Memory B cell (primary cell): ENCODE measurements around the gene TMEM217.
"Not testable (repeated sequence)": the region's sequence is repeated elsewhere in the genome, so short reads cannot be mapped to it uniquely, and the experiment has no call there.

Experiments
- ATAC-seq: fragments of 150-1000 bp; cut with Tn5 transposase; 2 replicates; pipeline ENCODE4 v1.10.0; 2021; ENCODE audit warnings: low read depth, mild to moderate bottlenecking, moderate library complexity
- DNase-seq, 2 donors: peaks; one replicate each; pipeline ENCODE4 v3.0.0; 2022; ENCODE audit warnings: low spot score in 2 of 2
- H3K27ac Mint-ChIP-seq: one replicate; pipeline ENCODE4 v1.8.0; 2022; ENCODE audit warnings: mild to moderate bottlenecking, moderate library complexity, mixed read lengths
- H3K27me3 Mint-ChIP-seq: one replicate; pipeline ENCODE4 v1.8.0; 2022; ENCODE audit warnings: mixed read lengths
- H3K36me3 Mint-ChIP-seq: one replicate; pipeline ENCODE4 v1.8.0; 2022; ENCODE audit warnings: mild to moderate bottlenecking, mixed read lengths
- H3K4me1 Mint-ChIP-seq: one replicate; pipeline ENCODE4 v1.8.0; 2022; ENCODE audit warnings: mixed read lengths
- H3K4me3 Mint-ChIP-seq: one replicate; pipeline ENCODE4 v1.8.0; 2022; ENCODE audit warnings: mild to moderate bottlenecking, moderate library complexity, mixed read lengths
- H3K9me3 Mint-ChIP-seq: one replicate; pipeline ENCODE4 v1.8.0; 2022; ENCODE audit warnings: mixed read lengths

TMEM217 gene

GRCh38 chr6:37257634-37258404 is at the start of gene TMEM217, which contains the start of gene TBC1D22B:
Gene TMEM217, minus strand, starts transcription at chr6:37258144. Its CDS starts 39,114 bp downstream, at chr6:37219030.
Gene TBC1D22B, plus strand, starts transcription at chr6:37257772. Its CDS starts 146 bp downstream, at chr6:37257918.
- ATAC-seq, result peak; percentile 100
- no peaks in the 10 kb centered on the region for H3K9me3 Mint-ChIP-seq
- peak within 1 kb of the TSS; percentile 96 for H3K27ac Mint-ChIP-seq
- H3K27me3 Mint-ChIP-seq, result no peaks in the 10 kb centered on the region
- peaks cover 28% of the 10 kb centered on the region for H3K4me1 Mint-ChIP-seq
- peak within 1 kb of the TSS; percentile 94 for H3K4me3 Mint-ChIP-seq
- H3K36me3 Mint-ChIP-seq, result peaks cover 2% of the 10 kb centered on the region
- DNase-seq, result peak; percentile 89 to 92

DNA sequence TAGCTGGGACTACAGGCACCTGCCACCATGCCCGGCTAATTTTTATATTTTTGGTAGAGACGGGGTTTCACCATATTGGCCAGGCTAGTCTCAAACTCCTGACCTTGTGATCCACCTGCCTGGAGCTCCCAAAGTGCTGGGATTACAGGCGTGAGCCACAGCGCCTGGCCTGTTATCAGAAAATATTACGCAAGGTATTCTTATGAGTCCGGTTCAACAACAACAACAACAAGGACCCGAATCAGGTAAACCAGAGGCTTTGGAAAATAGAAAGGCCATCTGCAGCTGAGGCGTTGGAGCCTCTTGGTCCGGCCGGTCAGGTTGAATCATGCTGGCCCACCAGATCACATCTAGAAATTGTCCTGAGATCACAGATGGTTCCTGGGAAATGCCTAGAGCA is 49.5 kb upstream of the TMEM217 start:
- not testable (repeated sequence) for ATAC-seq, H3K9me3 Mint-ChIP-seq, DNase-seq, H3K27me3 Mint-ChIP-seq, H3K4me1 Mint-ChIP-seq, H3K4me3 Mint-ChIP-seq, H3K27ac Mint-ChIP-seq
- H3K36me3 Mint-ChIP-seq, result peaks cover 16% of the 10 kb centered on the region

- ATAC-seq, result no peak
- Mint-ChIP-seq H3K4me1 (no peaks in the 10 kb centered on the region), H3K36me3 (peaks cover 19% of the 10 kb centered on the region), H3K4me3 (no peak overlapping the region), H3K27me3 (no peaks in the 10 kb centered on the region), H3K27ac (no peak overlapping the region), H3K9me3 (no peaks in the 10 kb centered on the region)
- DNase-seq, result no peak
Observed at GRCh38 chr6:37306624-37307222, 48.8 kb upstream of the TMEM217 start.

GRCh38 chr6:37305841-37306425 is 48.0 kb upstream of the TMEM217 start:
- no peaks in the 10 kb centered on the region for H3K27me3 Mint-ChIP-seq
- no peak for DNase-seq
- no peaks in the 10 kb centered on the region for H3K4me1 Mint-ChIP-seq
- peaks cover 24% of the 10 kb centered on the region for H3K36me3 Mint-ChIP-seq
- H3K9me3 Mint-ChIP-seq, result no peaks in the 10 kb centered on the region
- H3K4me3 Mint-ChIP-seq, result no peak overlapping the region
- H3K27ac Mint-ChIP-seq, result no peak overlapping the region
- no peak for ATAC-seq

DNA sequence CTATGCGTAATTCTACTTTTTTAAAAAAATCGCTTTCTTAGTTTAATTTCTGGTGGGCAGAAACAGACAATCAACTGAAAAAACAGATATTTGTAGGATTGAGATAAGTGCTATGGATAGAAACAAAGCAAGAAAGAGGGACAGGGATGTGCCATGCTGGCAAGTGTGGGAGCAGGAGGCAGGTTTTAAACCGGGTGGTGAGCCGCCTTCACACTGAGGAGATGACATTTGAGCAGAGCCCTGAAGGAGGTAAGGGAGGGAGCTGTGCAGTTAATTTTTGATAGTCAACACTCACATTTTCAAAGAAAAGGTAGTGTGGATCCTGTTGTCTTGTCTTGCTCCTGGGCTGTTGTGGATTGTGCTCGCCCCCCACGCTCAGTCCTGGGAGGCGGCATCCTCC is 46.8 kb upstream of the TMEM217 start:
- ATAC-seq (no peak), DNase-seq (no peak)
- H3K27me3 Mint-ChIP-seq, result no peaks in the 10 kb centered on the region
- no peaks in the 10 kb centered on the region for H3K9me3 Mint-ChIP-seq
- no peaks in the 10 kb centered on the region for H3K4me1 Mint-ChIP-seq
- no peak overlapping the region for H3K4me3 Mint-ChIP-seq
- no peak overlapping the region for H3K27ac Mint-ChIP-seq
- peaks cover 24% of the 10 kb centered on the region for H3K36me3 Mint-ChIP-seq

- Mint-ChIP-seq H3K27me3 (no peaks in the 10 kb centered on the region), H3K4me1 (no peaks in the 10 kb centered on the region), H3K4me3 (no peak overlapping the region), H3K36me3 (peaks cover 21% of the 10 kb centered on the region), H3K27ac (no peak overlapping the region), H3K9me3 (no peaks in the 10 kb centered on the region)
- DNase-seq, result no peak
- ATAC-seq, result peak; percentile 31
Observed at GRCh38 chr6:37303891-37304503, 46.1 kb upstream of the TMEM217 start.

DNA sequence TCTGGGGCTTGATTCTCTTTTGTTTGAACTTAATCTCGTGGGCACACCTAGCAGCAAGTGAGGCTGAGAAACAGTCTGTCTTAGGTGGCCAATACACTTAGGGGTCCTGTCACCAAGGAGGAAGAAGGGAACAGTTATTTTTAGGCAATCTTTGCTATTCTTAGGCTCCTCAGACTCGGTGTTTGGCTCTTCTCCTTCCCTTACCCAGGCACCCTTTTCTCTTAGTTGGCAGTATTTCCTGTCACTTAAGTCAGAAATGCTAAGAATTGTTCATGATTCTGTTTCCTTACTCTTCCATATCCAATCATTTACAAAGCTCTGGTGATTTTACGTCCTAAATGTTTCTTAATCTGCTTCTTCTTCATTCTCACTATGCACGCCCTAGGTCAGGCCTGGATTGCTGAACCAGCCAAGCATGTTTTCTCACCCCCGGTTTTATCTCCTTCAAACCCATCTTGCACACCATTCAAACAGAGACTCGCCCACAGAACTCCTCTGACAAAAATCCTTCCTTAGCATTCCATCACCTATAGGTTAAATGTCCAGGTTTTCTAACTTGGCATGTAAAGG is 45.2 kb upstream of the TMEM217 start:
- H3K4me1 Mint-ChIP-seq, result no peaks in the 10 kb centered on the region
- no peaks in the 10 kb centered on the region for H3K9me3 Mint-ChIP-seq
- H3K27ac Mint-ChIP-seq, result peak overlapping the region; percentile 12
- no peaks in the 10 kb centered on the region for H3K27me3 Mint-ChIP-seq
- DNase-seq (no peak), ATAC-seq (no peak)
- peaks cover 22% of the 10 kb centered on the region for H3K36me3 Mint-ChIP-seq
- H3K4me3 Mint-ChIP-seq, result no peak overlapping the region

DNA sequence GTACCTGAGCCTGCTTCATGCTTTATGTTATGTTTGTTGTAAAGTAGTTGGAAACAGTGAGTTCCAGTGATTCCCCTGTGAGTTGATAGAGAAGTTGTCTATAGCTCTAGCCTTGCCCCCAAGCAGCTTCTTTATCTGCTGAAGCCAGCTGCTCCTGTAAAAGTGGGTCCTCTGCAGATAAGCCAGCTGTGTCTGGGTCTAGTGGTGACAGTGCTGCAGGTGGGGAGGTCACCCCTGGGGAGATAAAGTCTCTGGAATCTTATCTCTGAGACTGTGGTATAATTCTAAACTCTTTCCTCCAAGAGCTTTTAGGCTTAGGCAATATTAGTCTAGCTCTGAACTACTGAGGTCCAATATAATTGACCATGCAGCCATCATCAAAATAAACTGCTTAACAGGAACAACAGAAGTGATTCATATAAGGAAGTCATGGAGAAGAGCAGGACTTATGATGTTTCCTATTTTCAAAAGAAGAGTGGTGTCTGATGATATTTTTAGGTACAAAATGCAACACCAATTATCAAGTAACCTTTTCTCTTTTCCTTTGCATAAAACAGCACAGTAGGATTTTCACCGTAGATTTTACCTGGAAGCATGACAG is 44.2 kb upstream of the TMEM217 start:
- no peak for DNase-seq
- no peaks in the 10 kb centered on the region for H3K27me3 Mint-ChIP-seq
- peaks cover 29% of the 10 kb centered on the region for H3K36me3 Mint-ChIP-seq
- no peak for ATAC-seq
- H3K4me1 Mint-ChIP-seq, result no peaks in the 10 kb centered on the region
- H3K9me3 Mint-ChIP-seq, result no peaks in the 10 kb centered on the region
- H3K27ac Mint-ChIP-seq, result no peak overlapping the region
- H3K4me3 Mint-ChIP-seq, result no peak overlapping the region

GRCh38 chr6:37299990-37300389 is 42.0 kb upstream of the TMEM217 start:
- H3K9me3 Mint-ChIP-seq, result peaks cover 2% of the 10 kb centered on the region
- peaks cover 38% of the 10 kb centered on the region for H3K36me3 Mint-ChIP-seq
- H3K4me3 Mint-ChIP-seq, result no peak overlapping the region
- no peak overlapping the region for H3K27ac Mint-ChIP-seq
- H3K4me1 Mint-ChIP-seq, result no peaks in the 10 kb centered on the region
- no peak for DNase-seq
- no peaks in the 10 kb centered on the region for H3K27me3 Mint-ChIP-seq
- no peak for ATAC-seq

DNA sequence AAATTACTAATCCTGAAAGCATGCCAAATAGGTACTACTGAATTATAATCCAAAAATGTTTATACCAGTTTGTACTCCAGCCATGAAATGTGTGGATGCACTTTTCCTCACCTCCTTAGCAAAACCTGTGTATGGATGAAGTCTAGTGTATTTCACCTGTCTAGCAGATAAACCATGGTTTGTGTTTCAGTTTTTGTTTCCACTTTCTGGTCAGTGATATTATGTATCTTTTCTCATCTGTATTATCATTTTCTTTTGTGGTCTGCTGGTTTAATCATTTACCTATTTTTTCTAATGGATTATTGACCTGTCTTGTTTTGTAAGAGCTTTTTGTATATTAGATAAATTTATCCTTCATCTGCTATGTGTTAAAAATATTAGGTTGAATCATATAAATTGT is 41.0 kb upstream of the TMEM217 start:
- DNase-seq (no peak), ATAC-seq (no peak)
- no peaks in the 10 kb centered on the region for H3K4me1 Mint-ChIP-seq
- H3K36me3 Mint-ChIP-seq, result peaks cover 34% of the 10 kb centered on the region
- H3K27me3 Mint-ChIP-seq, result no peaks in the 10 kb centered on the region
- H3K4me3 Mint-ChIP-seq, result no peak overlapping the region
- H3K9me3 Mint-ChIP-seq, result peaks cover 2% of the 10 kb centered on the region
- H3K27ac Mint-ChIP-seq, result no peak overlapping the region

DNA sequence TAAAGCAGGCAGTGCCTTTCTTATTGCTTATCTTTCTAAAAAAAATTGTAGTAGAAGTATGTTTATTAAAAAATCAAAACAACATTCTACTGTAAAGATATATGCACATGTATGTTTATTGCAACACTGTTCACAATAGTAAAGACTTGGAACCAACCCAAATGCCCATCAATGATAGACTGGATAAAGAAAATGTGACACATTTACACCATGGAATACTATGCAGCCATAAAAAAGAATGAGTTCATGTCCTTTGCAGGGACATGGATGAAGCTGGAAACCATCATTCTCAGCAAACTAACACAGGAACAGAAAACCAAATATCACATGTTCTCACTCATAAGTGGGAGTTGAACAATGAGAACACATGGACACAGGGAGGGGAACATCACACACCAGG is 39.7 kb upstream of the TMEM217 start:
- H3K27me3 Mint-ChIP-seq, H3K9me3 Mint-ChIP-seq, ATAC-seq, H3K4me1 Mint-ChIP-seq, H3K4me3 Mint-ChIP-seq, H3K27ac Mint-ChIP-seq, DNase-seq: not testable (repeated sequence)
- H3K36me3 Mint-ChIP-seq, result peaks cover 33% of the 10 kb centered on the region

GRCh38 chr6:37293426-37293825 is 35.5 kb upstream of the TMEM217 start:
- no peak for ATAC-seq
- no peak for DNase-seq
- Mint-ChIP-seq H3K27ac (no peak overlapping the region), H3K4me3 (no peak overlapping the region), H3K4me1 (no peaks in the 10 kb centered on the region), H3K36me3 (peaks cover 45% of the 10 kb centered on the region), H3K9me3 (peaks cover 2% of the 10 kb centered on the region), H3K27me3 (no peaks in the 10 kb centered on the region)

DNA sequence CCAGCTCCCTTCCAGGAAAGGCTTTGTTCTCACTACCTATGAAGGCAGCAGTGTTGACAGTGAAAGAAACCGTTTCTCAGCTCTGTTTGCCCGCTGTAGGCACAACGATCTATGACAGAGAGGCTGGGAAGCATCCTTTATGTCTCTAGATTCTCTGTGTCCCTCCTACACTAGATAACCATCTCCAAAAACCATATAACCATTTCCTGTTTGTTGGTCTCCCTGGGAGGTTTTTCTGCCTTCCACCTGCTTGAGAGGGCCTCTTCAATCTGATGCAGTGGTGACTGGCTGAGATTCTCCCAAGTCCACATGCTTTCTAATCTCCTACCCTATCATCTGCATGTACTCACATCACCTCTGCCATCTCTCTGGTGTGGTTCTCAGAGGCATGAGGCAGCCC is 32.0 kb upstream of the TMEM217 start:
- ATAC-seq (no peak), DNase-seq (no peak)
- H3K27me3 Mint-ChIP-seq, result no peaks in the 10 kb centered on the region
- no peaks in the 10 kb centered on the region for H3K4me1 Mint-ChIP-seq
- no peak overlapping the region for H3K27ac Mint-ChIP-seq
- peaks cover 42% of the 10 kb centered on the region for H3K36me3 Mint-ChIP-seq
- H3K4me3 Mint-ChIP-seq, result no peak overlapping the region
- H3K9me3 Mint-ChIP-seq, result no peaks in the 10 kb centered on the region

DNA sequence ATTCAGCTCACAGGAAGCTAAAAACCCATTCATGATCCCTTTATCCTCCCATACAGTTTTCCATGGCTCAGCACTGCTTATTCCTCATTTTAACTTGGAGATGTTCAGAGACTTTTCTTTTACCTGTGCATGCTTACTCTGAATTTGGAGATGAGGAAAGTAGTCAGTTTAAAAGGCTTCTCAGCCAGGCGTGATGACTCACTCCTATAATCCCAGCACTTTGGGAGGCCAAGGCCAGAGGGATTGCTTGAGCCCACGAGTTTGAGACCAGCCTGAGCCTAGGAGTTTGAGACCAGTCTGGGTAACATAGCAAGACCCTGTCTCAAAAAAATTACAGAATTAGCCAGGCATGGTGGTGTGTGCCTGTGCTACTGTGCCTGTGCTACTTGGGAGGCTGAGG is 30.3 kb upstream of the TMEM217 start:
- H3K27me3 Mint-ChIP-seq, result no peaks in the 10 kb centered on the region
- H3K36me3 Mint-ChIP-seq, result peaks cover 46% of the 10 kb centered on the region
- DNase-seq, result no peak
- no peaks in the 10 kb centered on the region for H3K9me3 Mint-ChIP-seq
- H3K4me1 Mint-ChIP-seq, result no peaks in the 10 kb centered on the region
- ATAC-seq, result no peak
- no peak overlapping the region for H3K4me3 Mint-ChIP-seq
- H3K27ac Mint-ChIP-seq, result no peak overlapping the region
